ENCODE measurements around the gene COL4A6.

DNA sequence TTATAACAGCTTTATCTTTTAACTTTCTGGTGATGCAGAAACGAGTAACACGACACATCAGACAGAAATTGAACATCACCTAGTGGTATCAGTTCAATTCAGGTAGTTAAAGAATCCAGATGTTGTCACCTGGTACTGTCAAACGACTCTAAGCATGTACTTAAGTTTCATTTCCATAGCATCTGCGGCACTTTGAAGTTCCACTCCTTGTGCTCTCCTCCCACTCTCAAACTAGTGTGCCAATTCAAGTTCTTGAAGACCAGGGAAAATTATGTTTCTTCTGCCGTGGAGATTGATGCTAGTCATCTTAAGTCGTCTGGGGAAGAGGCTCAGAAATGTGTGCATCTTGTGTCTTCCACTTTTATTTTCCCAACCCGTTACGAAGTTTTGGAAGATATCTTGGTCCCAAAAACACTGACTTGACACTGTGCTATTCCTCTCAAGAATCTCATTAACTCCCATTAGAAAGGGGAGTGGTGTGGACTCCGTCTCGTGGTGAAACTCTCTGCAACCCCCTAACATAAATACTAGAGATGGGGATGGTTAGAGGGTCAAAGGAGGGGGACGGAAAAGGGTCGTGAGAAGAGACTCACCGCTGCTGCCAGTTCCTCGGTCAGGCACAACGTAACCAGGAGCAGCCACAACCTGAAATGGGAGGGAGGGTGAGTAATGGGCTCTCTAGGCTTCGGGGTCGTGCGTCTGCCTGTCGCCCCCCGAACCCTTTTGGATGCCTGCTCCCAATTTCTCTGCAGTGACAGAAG is 693 bp downstream of the COL4A6 start:
- TF ChIP-seq, protein P1, sequence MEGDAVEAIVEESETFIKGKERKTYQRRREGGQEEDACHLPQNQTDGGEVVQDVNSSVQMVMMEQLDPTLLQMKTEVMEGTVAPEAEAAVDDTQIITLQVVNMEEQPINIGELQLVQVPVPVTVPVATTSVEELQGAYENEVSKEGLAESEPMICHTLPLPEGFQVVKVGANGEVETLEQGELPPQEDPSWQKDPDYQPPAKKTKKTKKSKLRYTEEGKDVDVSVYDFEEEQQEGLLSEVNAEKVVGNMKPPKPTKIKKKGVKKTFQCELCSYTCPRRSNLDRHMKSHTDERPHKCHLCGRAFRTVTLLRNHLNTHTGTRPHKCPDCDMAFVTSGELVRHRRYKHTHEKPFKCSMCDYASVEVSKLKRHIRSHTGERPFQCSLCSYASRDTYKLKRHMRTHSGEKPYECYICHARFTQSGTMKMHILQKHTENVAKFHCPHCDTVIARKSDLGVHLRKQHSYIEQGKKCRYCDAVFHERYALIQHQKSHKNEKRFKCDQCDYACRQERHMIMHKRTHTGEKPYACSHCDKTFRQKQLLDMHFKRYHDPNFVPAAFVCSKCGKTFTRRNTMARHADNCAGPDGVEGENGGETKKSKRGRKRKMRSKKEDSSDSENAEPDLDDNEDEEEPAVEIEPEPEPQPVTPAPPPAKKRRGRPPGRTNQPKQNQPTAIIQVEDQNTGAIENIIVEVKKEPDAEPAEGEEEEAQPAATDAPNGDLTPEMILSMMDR (conservative IDR thresholded peaks at IDR 0.05; ENCODE audit: low read depth, low read length), result no peak
- TF ChIP-seq POLR2A (IDR thresholded peaks at IDR 0.05; ENCODE audit: low read depth, low read length), result no peak
- TF ChIP-seq MXI1 (IDR thresholded peaks at IDR 0.05; ENCODE audit: borderline replicate concordance, low read depth, low read length), result no peak
